Trophoblast cell (in vitro differentiated cells and primary cell): ENCODE measurements around the gene M1AP.

Source experiments
- DNase-seq, 2 donors: peaks; one replicate each; pipeline ENCODE4 v3.0.0-alpha.2; 2016
- H2AFZ ChIP-seq: 2 replicates; pipeline ENCODE4 v1.6.1; 2013; ENCODE audit warnings: low read length, moderate library complexity, mild to moderate bottlenecking; ENCODE audit not compliant: insufficient read depth, poor library complexity
- H2AK5ac ChIP-seq: 2 replicates; pipeline ENCODE4 v1.6.1; 2013; ENCODE audit warnings: mild to moderate bottlenecking, low read length
- H2BK120ac ChIP-seq: 2 replicates; pipeline ENCODE4 v1.6.1; 2013; ENCODE audit warnings: low read length, mild to moderate bottlenecking, moderate library complexity; ENCODE audit not compliant: insufficient read depth, poor library complexity
- H2BK12ac ChIP-seq: 2 replicates; pipeline ENCODE4 v1.6.1; 2013; ENCODE audit warnings: mild to moderate bottlenecking, low read length, moderate library complexity
- H2BK5ac ChIP-seq: 2 replicates; pipeline ENCODE4 v1.6.1; 2013; ENCODE audit warnings: low read length, low read depth, moderate library complexity, mild to moderate bottlenecking; ENCODE audit not compliant: poor library complexity
- H3K14ac ChIP-seq: 2 replicates; pipeline ENCODE4 v1.6.1; 2013; ENCODE audit warnings: mild to moderate bottlenecking, low read length
- H3K18ac ChIP-seq: 2 replicates; pipeline ENCODE4 v1.6.1; 2013; ENCODE audit warnings: mild to moderate bottlenecking, low read length
- H3K23ac ChIP-seq: 2 replicates; pipeline ENCODE4 v1.6.1; 2013; ENCODE audit warnings: low read length
- H3K27ac ChIP-seq: 2 replicates; pipeline ENCODE4 v1.5.1; 2013; ENCODE audit warnings: low read depth, mild to moderate bottlenecking, inconsistent platforms, low read length, moderate library complexity
- H3K27me3 ChIP-seq: 2 replicates; pipeline ENCODE4 v1.6.1; 2013; ENCODE audit warnings: inconsistent platforms, mild to moderate bottlenecking, low read length, moderate library complexity; ENCODE audit not compliant: insufficient read depth
- H3K36me3 ChIP-seq, 2 experiments: 1 replicate in 1 of 2; 2 replicates in 1 of 2; pipeline ENCODE4 v1.6.1; 2013; ENCODE audit warnings: low read length in 2 of 2, mild to moderate bottlenecking in 2 of 2, moderate library complexity in 1 of 2; ENCODE audit not compliant: insufficient read depth in 2 of 2, control insufficient read depth in 1 of 2
- H3K4ac ChIP-seq: 2 replicates; pipeline ENCODE4 v1.6.1; 2013; ENCODE audit warnings: low read depth, mild to moderate bottlenecking, low read length, moderate library complexity
- H3K4me1 ChIP-seq, 2 experiments: 1 replicate in 1 of 2; 2 replicates in 1 of 2; pipeline ENCODE4 v1.6.1; 2013; ENCODE audit warnings: low read length in 2 of 2, mild to moderate bottlenecking in 2 of 2, moderate library complexity in 1 of 2; ENCODE audit not compliant: insufficient read depth in 2 of 2, control insufficient read depth in 1 of 2
- H3K4me2 ChIP-seq: 2 replicates; pipeline ENCODE4 v1.6.1; 2013; ENCODE audit warnings: inconsistent platforms, mild to moderate bottlenecking, low read length, moderate library complexity
- H3K4me3 ChIP-seq: 2 replicates; pipeline ENCODE4 v1.5.1; 2013; ENCODE audit warnings: mild to moderate bottlenecking, low read depth, low read length, inconsistent platforms
- H3K79me1 ChIP-seq: one replicate; pipeline ENCODE4 v1.6.1; 2013; ENCODE audit warnings: low read length
- H3K79me2 ChIP-seq: 2 replicates; pipeline ENCODE4 v1.6.1; 2013; ENCODE audit warnings: low read length, mild to moderate bottlenecking; ENCODE audit not compliant: control insufficient read depth, insufficient read depth, poor library complexity
- H3K9ac ChIP-seq: 2 replicates; pipeline ENCODE4 v1.6.1; 2013; ENCODE audit warnings: mild to moderate bottlenecking, low read length
- H3K9me3 ChIP-seq: 2 replicates; pipeline ENCODE4 v1.6.1; 2013; ENCODE audit warnings: low read depth, mild to moderate bottlenecking, control low read depth, inconsistent platforms, low read length; ENCODE audit not compliant: insufficient read depth
- H4K12ac ChIP-seq: 2 replicates; pipeline ENCODE4 v1.6.1; 2013; ENCODE audit warnings: low read depth, mild to moderate bottlenecking, low read length, moderate library complexity
- H4K8ac ChIP-seq: 2 replicates; pipeline ENCODE4 v1.6.1; 2013; ENCODE audit warnings: low read depth, mild to moderate bottlenecking, low read length, moderate library complexity
- H4K91ac ChIP-seq: one replicate; pipeline ENCODE4 v1.6.1; 2013; ENCODE audit warnings: low read depth, mild to moderate bottlenecking, low read length, moderate library complexity
- WGBS: extraction: QIAGEN DNeasy Blood & Tissue Kit; methylation state at CpG from one replicate; pipeline ENCODE4 v1.1.7; 2013; ENCODE audit warnings: missing lambda C conversion rate; ENCODE audit not compliant: insufficient read length, insufficient coverage; ENCODE audit errors: extremely low coverage; 5-methylcytosine and 5-hydroxymethylcytosine counted together

M1AP gene

GRCh38 chr2:74560591-74560990 lies 87.5 kb downstream of the M1AP start:
- Histone ChIP-seq H3K4me3 (no peak overlapping the region), H2BK12ac (no peak overlapping the region), H3K23ac (no peak overlapping the region), H4K12ac (no peak overlapping the region), H3K4ac (no peak overlapping the region), H4K91ac (no peak overlapping the region), H3K4me2 (no peak overlapping the region), H3K27me3 (peaks cover 2% of the 10 kb centered on the region), H3K18ac (no peak overlapping the region), H2BK120ac (no peak overlapping the region), H2AK5ac (no peak overlapping the region), H3K27ac (no peak overlapping the region), H2BK5ac (no peak overlapping the region), H4K8ac (no peak overlapping the region), H3K36me3 (no peaks in the 10 kb centered on the region), H3K9me3 (peaks cover 4% of the 10 kb centered on the region), H3K79me2 (no peaks in the 10 kb centered on the region), H3K14ac (no peak overlapping the region), H3K79me1 (no peaks in the 10 kb centered on the region), H3K9ac (no peak overlapping the region), H2AFZ (no peak overlapping the region), H3K4me1 (peaks cover 0 to 4% of the 10 kb centered on the region in 2 experiments)
- DNase-seq = no peak
- no CpG with 5 or more reads among the region's 6 CpGs for WGBS

DNA sequence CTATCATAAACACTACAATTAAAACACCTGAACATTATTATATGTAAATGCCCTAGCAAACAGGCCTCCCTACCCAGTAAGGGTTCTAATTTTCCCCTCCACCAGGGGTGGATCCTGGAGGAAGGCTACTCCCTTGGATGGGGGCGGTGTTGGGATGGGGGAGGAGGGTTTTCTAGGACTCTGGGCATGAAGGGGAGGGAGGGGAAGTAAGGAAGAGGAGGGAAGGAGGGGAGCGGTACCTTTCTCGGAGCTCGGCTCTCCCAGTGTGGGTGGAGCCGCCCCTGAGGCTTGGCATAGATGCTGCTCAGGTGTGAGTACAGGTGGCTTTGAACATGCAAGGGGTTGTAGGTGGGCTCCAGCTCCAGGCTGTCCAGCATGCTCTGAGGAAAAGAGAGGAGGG lies 88.2 kb downstream of the M1AP start:
- Histone ChIP-seq H2AK5ac (no peak overlapping the region), H3K79me2 (no peaks in the 10 kb centered on the region), H4K12ac (no peak overlapping the region), H3K27ac (no peak overlapping the region), H2BK5ac (no peak overlapping the region), H3K4me1 (peaks cover 3 to 10% of the 10 kb centered on the region in 2 experiments), H3K27me3 (peaks cover 7% of the 10 kb centered on the region), H3K79me1 (no peaks in the 10 kb centered on the region), H3K4ac (no peak overlapping the region), H4K8ac (no peak overlapping the region), H3K9me3 (peaks cover 4% of the 10 kb centered on the region), H3K18ac (no peak overlapping the region), H3K9ac (no peak overlapping the region), H2BK12ac (no peak overlapping the region), H3K23ac (no peak overlapping the region), H3K4me2 (no peak overlapping the region), H2AFZ (no peak overlapping the region), H3K36me3 (no peaks in the 10 kb centered on the region), H2BK120ac (no peak overlapping the region), H3K4me3 (no peak overlapping the region), H3K14ac (no peak overlapping the region), H4K91ac (no peak overlapping the region)
- WGBS = no CpG with 5 or more reads among the region's 5 CpGs
- DNase-seq = no peak

GRCh38 chr2:74558284-74559230 lies 89.6 kb downstream of the M1AP start:
- Histone ChIP-seq H3K79me1 (peaks cover 7% of the 10 kb centered on the region), H4K8ac (no peak overlapping the region), H2BK120ac (no peak overlapping the region), H3K27me3 (peaks cover 12% of the 10 kb centered on the region), H3K4ac (no peak overlapping the region), H3K4me3 (no peak overlapping the region), H3K79me2 (no peaks in the 10 kb centered on the region), H4K91ac (no peak overlapping the region), H3K18ac (no peak overlapping the region), H4K12ac (no peak overlapping the region), H2BK5ac (no peak overlapping the region), H2AK5ac (no peak overlapping the region), H3K23ac (no peak overlapping the region), H3K4me2 (no peak overlapping the region), H3K9me3 (peaks cover 4% of the 10 kb centered on the region), H3K4me1 (peaks cover 4 to 17% of the 10 kb centered on the region in 2 experiments), H3K27ac (no peak overlapping the region), H2BK12ac (no peak overlapping the region), H3K36me3 (no peaks in the 10 kb centered on the region), H3K14ac (no peak overlapping the region), H2AFZ (no peak overlapping the region), H3K9ac (no peak overlapping the region)
- DNase-seq = no peak
- no CpG with 5 or more reads among the region's 7 CpGs for WGBS

DNA sequence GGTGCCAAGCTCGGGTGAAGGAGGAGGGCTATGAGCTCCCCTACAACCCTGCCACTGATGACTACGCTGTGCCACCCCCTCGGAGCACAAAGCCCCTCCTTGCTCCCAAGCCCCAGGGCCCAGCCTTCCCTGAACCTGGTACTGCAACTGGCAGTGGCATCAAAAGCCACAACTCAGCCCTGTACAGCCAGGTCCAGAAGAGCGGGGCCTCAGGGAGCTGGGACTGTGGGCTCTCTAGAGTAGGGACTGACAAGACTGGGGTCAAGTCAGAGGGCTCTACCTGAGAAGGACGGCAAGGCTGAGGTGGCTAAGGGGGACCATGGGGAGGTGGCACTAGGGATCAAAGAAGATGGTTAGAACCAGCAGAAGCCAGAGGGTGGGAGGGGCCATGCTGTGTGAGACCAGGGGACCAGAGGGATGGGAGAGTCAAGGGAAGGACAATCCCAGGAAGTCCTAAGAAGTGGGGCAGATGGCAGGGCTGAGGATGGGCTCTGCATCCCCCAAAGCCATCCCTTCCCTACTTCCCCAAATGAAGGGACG lies 91.2 kb downstream of the M1AP start:
- Histone ChIP-seq H3K18ac (no peak overlapping the region), H3K9me3 (peaks cover 4% of the 10 kb centered on the region), H3K4me3 (no peak overlapping the region), H3K4ac (no peak overlapping the region), H2AFZ (no peak overlapping the region), H3K4me1 (peaks cover 8 to 21% of the 10 kb centered on the region in 2 experiments), H4K8ac (no peak overlapping the region), H3K14ac (no peak overlapping the region), H2BK5ac (no peak overlapping the region), H4K12ac (no peak overlapping the region), H3K79me2 (no peaks in the 10 kb centered on the region), H3K27me3 (peaks cover 15% of the 10 kb centered on the region), H3K4me2 (no peak overlapping the region), H3K23ac (no peak overlapping the region), H3K36me3 (no peaks in the 10 kb centered on the region), H2BK12ac (no peak overlapping the region), H2AK5ac (no peak overlapping the region), H4K91ac (no peak overlapping the region), H3K79me1 (peaks cover 7% of the 10 kb centered on the region), H3K27ac (no peak overlapping the region), H2BK120ac (no peak overlapping the region), H3K9ac (no peak overlapping the region)
- no peak for DNase-seq
- WGBS = no CpG with 5 or more reads among the region's 6 CpGs
